Smooth muscle cell (in vitro differentiated cells): ENCODE data around the gene LRRC25. TPM values are rescaled to one million over a fixed set of nuclear protein-coding genes. Genes with fewer than 3 reads are reported as not detected.

Experiments
- DNase-seq: peaks from one replicate; lab custom pipeline; 2025; ENCODE audit not compliant: unreplicated experiment; lab: John Stamatoyannopoulos, UW
- H2AFZ ChIP-seq: fragments of 200-600 bp; sonication (generic); 2 replicates; pipeline ENCODE4 v1.6.0; 2016; ENCODE audit warnings: antibody characterized with exemption, low read depth, mild to moderate bottlenecking
- H3F3A ChIP-seq: fragments of 200-600 bp; sonication (generic); 2 replicates; pipeline ENCODE4 v1.6.0; 2017; ENCODE audit warnings: antibody characterized with exemption, low read depth
- H3K27ac ChIP-seq: fragments of 200-600 bp; sonication (generic); 2 replicates; pipeline ENCODE4 v1.5.1; 2016; ENCODE audit warnings: low read depth, mild to moderate bottlenecking
- H3K27me3 ChIP-seq: fragments of 200-600 bp; sonication (generic); 2 replicates; pipeline ENCODE4 v1.6.1; 2016; ENCODE audit warnings: low read depth, mild to moderate bottlenecking
- H3K36me3 ChIP-seq: fragments of 200-600 bp; sonication (generic); 2 replicates; pipeline ENCODE4 v1.5.1; 2016; ENCODE audit warnings: low read depth
- H3K4me1 ChIP-seq: fragments of 200-600 bp; sonication (generic); 2 replicates; pipeline ENCODE4 v1.5.1; 2016; ENCODE audit warnings: low read depth
- H3K4me2 ChIP-seq: fragments of 200-600 bp; sonication (generic); 2 replicates; pipeline ENCODE4 v1.6.0; 2016; ENCODE audit warnings: mild to moderate bottlenecking
- H3K4me3 ChIP-seq: fragments of 200-600 bp; sonication (generic); 2 replicates; pipeline ENCODE4 v1.5.1; 2016; ENCODE audit warnings: mild to moderate bottlenecking
- H3K79me2 ChIP-seq: fragments of 200-600 bp; sonication (generic); 2 replicates; pipeline ENCODE4 v1.6.0; 2016; ENCODE audit warnings: low read depth, mild to moderate bottlenecking
- H3K9ac ChIP-seq: fragments of 200-600 bp; sonication (generic); 2 replicates; pipeline ENCODE4 v1.6.0; 2016; ENCODE audit warnings: low read depth
- H3K9me3 ChIP-seq: fragments of 200-600 bp; sonication (generic); replicated peaks from 2 replicates; pipeline ENCODE4 v1.5.1; 2016; ENCODE audit warnings: low read depth
- H4K20me1 ChIP-seq: fragments of 200-600 bp; sonication (generic); 2 replicates; pipeline ENCODE4 v1.6.0; 2016; ENCODE audit warnings: low read depth
- WGBS: methylation state at CpG from one replicate; pipeline ENCODE4 v1.1.7; 2016; ENCODE audit warnings: low lambda C conversion rate; 5-methylcytosine and 5-hydroxymethylcytosine counted together
- polyA plus RNA-seq: library from polyadenylated mRNA; unstranded; fragments of >200 nt; fragmentation: Nextera tagmentation; extraction: Ambion mirVana; gene quantifications from 2 replicates; pipeline ENCODE4 v1.2.1, GENCODE V29; 2016
- total RNA-seq: library from RNA; depleted of rRNA; stranded (reverse); fragments of >200 nt; gene quantifications from 2 replicates; pipeline ENCODE4 v1.2.3, GENCODE V29; 2014
- TF ChIP-seq, protein P1 (sequence below): fragments of 200-600 bp; sonication (generic); IDR thresholded peaks from 2 replicates; pipeline ENCODE4 v1.5.1; 2017; ENCODE audit warnings: borderline replicate concordance, mild to moderate bottlenecking, antibody characterized with exemption; ENCODE audit not compliant: insufficient read depth, poor library complexity, severe bottlenecking

Gene LRRC25
- total and polyA plus RNA-seq, 2 experiments from 2014 or later: 0.34 TPM; not detected in 1

DNA sequence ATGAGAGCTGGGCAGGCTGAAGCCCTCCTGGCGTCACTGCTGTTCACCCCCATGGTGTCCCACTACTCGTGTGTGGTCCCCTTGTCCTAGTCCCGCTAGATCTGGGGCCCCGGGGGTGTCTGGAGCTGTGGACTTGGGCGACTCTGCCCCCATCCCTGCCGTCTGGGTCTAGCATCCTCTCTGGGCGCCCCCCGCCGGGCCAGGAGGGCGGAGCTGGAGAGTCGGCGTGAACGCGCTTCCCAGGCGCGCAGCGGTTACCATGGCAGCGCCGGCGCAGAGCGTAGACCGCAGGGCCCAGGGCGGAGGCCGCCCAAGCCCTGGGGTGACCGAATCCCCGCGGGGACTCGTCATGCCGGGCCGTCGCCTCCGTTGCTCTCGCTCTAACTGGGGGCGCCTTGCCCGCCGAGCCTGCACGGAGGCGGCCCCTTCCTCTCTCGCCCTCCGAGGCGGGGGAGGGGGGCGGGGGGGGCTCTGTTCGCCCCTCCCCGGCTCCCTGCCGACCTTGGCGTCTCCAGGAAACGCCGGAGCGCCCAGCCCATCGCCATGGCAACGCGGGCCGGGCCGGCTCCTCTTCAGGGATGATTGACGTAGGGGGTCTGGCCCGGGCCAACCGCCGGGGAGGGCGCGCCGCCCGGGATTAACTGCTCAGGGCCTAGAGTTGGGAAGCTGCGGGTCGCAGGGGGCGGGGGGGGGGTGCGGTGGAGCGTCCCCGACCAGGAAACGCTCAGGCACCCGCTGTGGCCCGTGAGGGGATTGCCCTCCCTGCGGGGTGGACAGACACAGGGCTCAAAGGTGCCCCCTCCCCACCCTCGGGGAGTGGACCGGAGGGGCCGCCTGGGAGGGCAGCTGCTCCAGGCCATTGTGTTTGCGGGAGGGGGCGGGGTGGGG lies 31.6 kb upstream of the LRRC25 start:
- TF ChIP-seq, protein P1, sequence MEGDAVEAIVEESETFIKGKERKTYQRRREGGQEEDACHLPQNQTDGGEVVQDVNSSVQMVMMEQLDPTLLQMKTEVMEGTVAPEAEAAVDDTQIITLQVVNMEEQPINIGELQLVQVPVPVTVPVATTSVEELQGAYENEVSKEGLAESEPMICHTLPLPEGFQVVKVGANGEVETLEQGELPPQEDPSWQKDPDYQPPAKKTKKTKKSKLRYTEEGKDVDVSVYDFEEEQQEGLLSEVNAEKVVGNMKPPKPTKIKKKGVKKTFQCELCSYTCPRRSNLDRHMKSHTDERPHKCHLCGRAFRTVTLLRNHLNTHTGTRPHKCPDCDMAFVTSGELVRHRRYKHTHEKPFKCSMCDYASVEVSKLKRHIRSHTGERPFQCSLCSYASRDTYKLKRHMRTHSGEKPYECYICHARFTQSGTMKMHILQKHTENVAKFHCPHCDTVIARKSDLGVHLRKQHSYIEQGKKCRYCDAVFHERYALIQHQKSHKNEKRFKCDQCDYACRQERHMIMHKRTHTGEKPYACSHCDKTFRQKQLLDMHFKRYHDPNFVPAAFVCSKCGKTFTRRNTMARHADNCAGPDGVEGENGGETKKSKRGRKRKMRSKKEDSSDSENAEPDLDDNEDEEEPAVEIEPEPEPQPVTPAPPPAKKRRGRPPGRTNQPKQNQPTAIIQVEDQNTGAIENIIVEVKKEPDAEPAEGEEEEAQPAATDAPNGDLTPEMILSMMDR: no peak
- Histone ChIP-seq H3K4me2 (peak overlapping the region; percentile 90), H3F3A (peaks cover under 1% of the 10 kb centered on the region), H3K9me3 (no peaks in the 10 kb centered on the region), H3K79me2 (peaks cover 10% of the 10 kb centered on the region), H3K9ac (peak overlapping the region; percentile 94), H3K4me1 (peaks cover 28% of the 10 kb centered on the region), H3K27me3 (no peaks in the 10 kb centered on the region), H3K4me3 (peak overlapping the region; percentile 63), H3K36me3 (no peaks in the 10 kb centered on the region), H4K20me1 (peaks cover 34% of the 10 kb centered on the region), H2AFZ (no peak overlapping the region), H3K27ac (peak overlapping the region; percentile 97)
- whole genome bisulfite sequencing: 3% methylated on average over 45 of the region's 77 CpGs
- peak; percentile 93 for DNase-seq

DNA sequence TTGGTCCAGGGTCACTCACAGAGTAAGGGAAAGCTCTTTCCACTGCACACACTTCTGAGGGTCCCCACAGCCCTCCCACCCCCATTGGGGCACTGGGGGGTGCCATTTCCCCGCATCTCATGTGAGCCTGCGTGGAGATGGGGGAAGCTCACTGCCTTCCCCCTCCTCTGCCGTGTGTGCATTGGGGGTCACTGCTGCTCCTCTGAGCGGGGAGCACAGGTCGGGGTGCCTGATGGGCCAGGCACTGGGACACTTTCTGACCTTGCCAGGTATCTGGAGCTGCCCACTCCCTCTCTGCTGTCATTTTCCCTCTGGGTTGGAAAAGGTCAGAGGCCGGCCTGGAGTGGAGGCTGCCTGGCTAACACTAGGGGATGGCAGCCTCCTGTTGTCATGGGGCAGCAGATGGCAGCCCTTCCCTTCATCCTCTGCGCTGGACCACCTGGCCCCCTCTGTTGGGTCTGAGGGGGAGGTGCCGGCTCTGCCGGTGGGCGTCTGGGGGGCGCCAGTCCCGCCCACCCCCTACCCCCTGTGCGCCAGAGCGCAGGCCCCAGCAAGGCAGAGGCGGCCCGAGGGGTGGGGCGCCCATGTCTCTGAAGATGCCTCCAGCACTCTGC lies 30.9 kb upstream of the LRRC25 start:
- Histone ChIP-seq H3F3A (no peaks in the 10 kb centered on the region), H3K27me3 (no peaks in the 10 kb centered on the region), H3K9me3 (no peaks in the 10 kb centered on the region), H3K36me3 (no peaks in the 10 kb centered on the region), H3K9ac (peak overlapping the region; percentile 94), H2AFZ (no peak overlapping the region), H3K4me1 (peaks cover 32% of the 10 kb centered on the region), H3K79me2 (peaks cover 17% of the 10 kb centered on the region), H4K20me1 (peaks cover 41% of the 10 kb centered on the region), H3K4me2 (peak overlapping the region; percentile 90), H3K27ac (peak overlapping the region; percentile 97), H3K4me3 (peak overlapping the region; percentile 63)
- no peak for DNase-seq
- 76% methylated on average over 14 of the region's 17 CpGs for WGBS
- TF ChIP-seq, protein P1: no peak

DNA sequence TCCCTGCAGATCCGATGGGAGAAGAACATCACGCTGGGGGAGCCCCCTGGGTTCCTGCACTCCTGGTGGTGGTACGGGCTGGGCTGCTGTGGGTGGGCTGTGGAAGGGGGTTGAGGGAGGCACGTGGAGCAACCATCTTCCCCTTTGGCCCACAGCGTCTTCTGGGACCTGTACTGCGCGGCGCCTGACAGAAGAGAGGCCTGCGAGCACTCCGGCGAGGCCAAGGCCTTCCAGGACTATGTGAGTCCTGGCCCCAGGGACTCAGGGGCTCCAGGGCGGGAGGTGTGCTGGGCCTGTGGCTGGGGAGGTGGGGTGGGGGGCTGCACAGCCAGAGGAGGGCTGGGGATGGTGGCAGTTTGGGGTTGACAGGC lies 30.3 kb upstream of the LRRC25 start:
- no peaks in the 10 kb centered on the region for H3K27me3 ChIP-seq
- H3K79me2 ChIP-seq: peaks cover 22% of the 10 kb centered on the region
- no peak overlapping the region for H3K4me3 ChIP-seq
- peaks cover 29% of the 10 kb centered on the region for H3K4me1 ChIP-seq
- H3K4me2 ChIP-seq: no peak overlapping the region
- no peak overlapping the region for H3K27ac ChIP-seq
- TF ChIP-seq, protein P1: no peak
- no peak overlapping the region for H2AFZ ChIP-seq
- WGBS: 100% methylated on average over 7 of the region's 12 CpGs
- no peaks in the 10 kb centered on the region for H3K36me3 ChIP-seq
- no peaks in the 10 kb centered on the region for H3F3A ChIP-seq
- no peaks in the 10 kb centered on the region for H3K9me3 ChIP-seq
- peaks cover 47% of the 10 kb centered on the region for H4K20me1 ChIP-seq
- DNase-seq: no peak
- H3K9ac ChIP-seq: no peak overlapping the region
